ENCODE data around the gene TRAK1.
"Not testable (repeated sequence)": the region's sequence is repeated elsewhere in the genome, so short reads cannot be mapped to it uniquely, and the experiment has no call there.

Gene TRAK1

DNA sequence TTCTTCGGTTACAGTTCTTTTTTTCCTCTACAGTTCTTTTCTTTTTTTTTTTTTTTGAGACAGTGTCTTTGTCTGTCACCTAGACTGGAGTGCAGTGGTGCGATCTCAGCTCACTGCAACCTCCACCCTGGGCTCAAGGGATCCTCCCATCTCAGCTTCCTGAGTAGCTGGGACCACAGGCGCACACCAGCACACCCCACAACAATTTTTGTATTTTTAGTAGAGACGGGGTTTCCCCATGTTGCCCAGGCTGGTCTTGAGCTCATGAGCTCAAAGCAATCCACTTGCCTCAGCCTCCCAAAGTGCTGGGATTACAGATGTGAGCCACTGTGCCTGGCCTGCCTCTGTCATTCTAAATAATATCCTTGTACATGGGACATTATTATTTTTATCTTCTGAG, 42.6 kb upstream of the TRAK1 start:
- H3K9ac ChIP-seq (ENCODE audit: low read length); H3K9me3 ChIP-seq (ENCODE audit: control insufficient read depth, low read length); H2BK120ac ChIP-seq (ENCODE audit: low read depth, low read length); H2BK15ac ChIP-seq (ENCODE audit: low read depth, poor library complexity, severe bottlenecking); H3K18ac ChIP-seq (ENCODE audit: low read depth in 1 of 2, low read length in 2 of 2); H2BK5ac ChIP-seq (ENCODE audit: low read depth, low read length, poor library complexity, severe bottlenecking); H2AK5ac ChIP-seq (ENCODE audit: low read length, severe bottlenecking); DNase-seq; H3K36me3 ChIP-seq (ENCODE audit: control insufficient read depth in 1 of 2, insufficient read depth in 2 of 2, low read depth in 1 of 2, low read length in 2 of 2); H3K4ac ChIP-seq (ENCODE audit: low read depth in 1 of 2, low read length in 2 of 2); H3K4me2 ChIP-seq (ENCODE audit: low read length, poor library complexity, severe bottlenecking); H3K14ac ChIP-seq (ENCODE audit: low read length in 2 of 2); H3K27ac ChIP-seq (ENCODE audit: low read length, poor library complexity, severe bottlenecking); H2AFZ ChIP-seq (ENCODE audit: low read depth, low read length); H4K8ac ChIP-seq (ENCODE audit: low read length); H3K4me3 ChIP-seq (ENCODE audit: insufficient read depth in 1 of 2, low read depth in 1 of 2, low read length in 2 of 2); H2BK12ac ChIP-seq (ENCODE audit: low read length in 2 of 2); H3K23ac ChIP-seq (ENCODE audit: low read length in 2 of 2); H4K91ac ChIP-seq (ENCODE audit: low read length); H3K27me3 ChIP-seq (ENCODE audit: control insufficient read depth in 1 of 2, insufficient read depth in 1 of 2, low read length in 2 of 2): not testable (repeated sequence)
- Histone ChIP-seq H3K4me1 (ENCODE audit: control insufficient read depth, insufficient read depth, low read depth, low read length) (peaks cover 13% of the 10 kb centered on the region), H3K79me1 (replicated peaks; ENCODE audit: low read length, poor library complexity, severe bottlenecking) (peaks cover 40% of the 10 kb centered on the region)
- WGBS = 70% methylated on average over 3 of the region's 4 CpGs

DNA sequence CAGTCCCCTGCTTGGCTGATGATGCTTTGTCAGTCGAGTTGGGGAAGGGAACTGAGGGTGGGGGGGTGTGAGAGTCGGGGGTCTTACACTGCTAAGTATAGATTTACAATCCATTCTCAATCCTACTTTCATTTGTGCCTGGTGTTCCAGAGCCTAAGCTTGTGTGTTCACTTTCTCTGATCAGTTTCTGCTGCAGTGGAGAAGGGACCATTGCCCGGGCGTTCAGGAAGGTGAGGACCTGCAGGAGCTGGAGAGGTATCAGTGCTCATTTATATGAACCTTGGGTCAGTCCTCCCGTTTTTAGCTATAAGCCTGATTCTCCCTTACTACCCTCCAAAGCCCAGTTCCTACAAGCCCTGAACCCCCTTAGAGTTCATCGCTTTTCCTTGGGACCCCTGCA, 41.0 kb upstream of the TRAK1 start:
- no peak overlapping the region for H3K14ac ChIP-seq (ENCODE audit: low read length in 2 of 2)
- H2AFZ ChIP-seq (ENCODE audit: low read depth, low read length) = no peak overlapping the region
- no peak overlapping the region for H3K9ac ChIP-seq (ENCODE audit: low read length)
- no peak overlapping the region for H4K91ac ChIP-seq (ENCODE audit: low read length)
- H3K4ac ChIP-seq (ENCODE audit: low read depth in 1 of 2, low read length in 2 of 2) = no peak overlapping the region
- no peak overlapping the region for H2BK15ac ChIP-seq (ENCODE audit: low read depth, poor library complexity, severe bottlenecking)
- no peak overlapping the region for H2BK12ac ChIP-seq (ENCODE audit: low read length in 2 of 2)
- H3K79me1 ChIP-seq (replicated peaks; ENCODE audit: low read length, poor library complexity, severe bottlenecking) = peaks cover 46% of the 10 kb centered on the region
- no peak overlapping the region for H2BK120ac ChIP-seq (ENCODE audit: low read depth, low read length)
- no peaks in the 10 kb centered on the region for H3K9me3 ChIP-seq (ENCODE audit: control insufficient read depth, low read length)
- no peak overlapping the region for H3K23ac ChIP-seq (ENCODE audit: low read length in 2 of 2)
- peaks cover 11% of the 10 kb centered on the region for H3K4me1 ChIP-seq (ENCODE audit: control insufficient read depth, insufficient read depth, low read depth, low read length)
- DNase-seq = no peak
- H3K18ac ChIP-seq (ENCODE audit: low read depth in 1 of 2, low read length in 2 of 2) = no peak overlapping the region
- no peak overlapping the region for H3K4me2 ChIP-seq (ENCODE audit: low read length, poor library complexity, severe bottlenecking)
- no peak overlapping the region for H4K8ac ChIP-seq (ENCODE audit: low read length)
- no peaks in the 10 kb centered on the region for H3K36me3 ChIP-seq (ENCODE audit: control insufficient read depth in 1 of 2, insufficient read depth in 2 of 2, low read depth in 1 of 2, low read length in 2 of 2)
- WGBS = 93% methylated on average over 4 of the region's 6 CpGs
- H2AK5ac ChIP-seq (ENCODE audit: low read length, severe bottlenecking) = peak overlapping the region; percentile 2
- H3K27ac ChIP-seq (ENCODE audit: low read length, poor library complexity, severe bottlenecking) = no peak overlapping the region
- no peak overlapping the region for H2BK5ac ChIP-seq (ENCODE audit: low read depth, low read length, poor library complexity, severe bottlenecking)
- H3K4me3 ChIP-seq (ENCODE audit: insufficient read depth in 1 of 2, low read depth in 1 of 2, low read length in 2 of 2) = no peak overlapping the region
- H3K27me3 ChIP-seq (ENCODE audit: control insufficient read depth in 1 of 2, insufficient read depth in 1 of 2, low read length in 2 of 2) = no peaks in the 10 kb centered on the region

DNA sequence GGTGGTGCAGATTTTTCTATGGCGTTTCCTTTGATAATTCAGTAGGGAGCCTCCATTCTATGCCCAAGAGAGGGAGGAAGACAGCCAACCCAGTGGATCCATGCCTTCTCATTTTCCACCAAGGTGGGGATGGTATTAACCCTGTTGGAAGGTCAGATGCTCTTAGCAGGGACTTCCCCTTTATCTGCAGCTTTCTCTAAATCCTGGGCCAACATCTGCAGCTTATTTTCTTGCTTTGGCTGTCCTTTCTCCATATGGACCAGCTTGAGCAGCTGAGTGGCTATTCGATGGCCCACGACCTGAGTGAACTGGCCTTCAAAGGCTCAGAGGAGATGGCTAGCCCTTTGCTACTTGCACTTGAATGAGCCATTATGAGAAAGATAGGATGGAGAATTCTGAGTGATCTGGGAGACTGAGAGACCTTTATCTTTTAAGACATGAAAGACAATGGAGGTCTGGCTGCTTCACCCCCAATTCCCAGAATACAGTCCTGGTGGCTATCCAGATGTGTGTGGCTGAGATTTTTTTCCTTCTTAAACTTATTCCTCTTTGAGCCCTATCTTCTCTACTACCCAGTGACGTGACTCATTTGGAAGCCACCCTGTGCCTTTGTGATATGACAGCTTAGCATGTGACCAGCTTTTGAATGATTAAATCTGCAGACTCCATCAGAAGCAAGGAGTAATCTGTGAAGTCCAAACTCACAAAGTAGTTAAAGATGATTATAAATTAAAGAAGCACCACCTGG, 39.6 kb upstream of the TRAK1 start:
- H3K4me2 ChIP-seq (ENCODE audit: low read length, poor library complexity, severe bottlenecking) = no peak overlapping the region
- H3K36me3 ChIP-seq (ENCODE audit: control insufficient read depth in 1 of 2, insufficient read depth in 2 of 2, low read depth in 1 of 2, low read length in 2 of 2) = no peaks in the 10 kb centered on the region
- no peak overlapping the region for H2BK5ac ChIP-seq (ENCODE audit: low read depth, low read length, poor library complexity, severe bottlenecking)
- H2BK120ac ChIP-seq (ENCODE audit: low read depth, low read length) = no peak overlapping the region
- peaks cover 7% of the 10 kb centered on the region for H3K4me1 ChIP-seq (ENCODE audit: control insufficient read depth, insufficient read depth, low read depth, low read length)
- H3K18ac ChIP-seq (ENCODE audit: low read depth in 1 of 2, low read length in 2 of 2) = no peak overlapping the region
- H3K79me1 ChIP-seq (replicated peaks; ENCODE audit: low read length, poor library complexity, severe bottlenecking) = peaks cover 38% of the 10 kb centered on the region
- H2BK15ac ChIP-seq (ENCODE audit: low read depth, poor library complexity, severe bottlenecking) = no peak overlapping the region
- H3K27me3 ChIP-seq (ENCODE audit: control insufficient read depth in 1 of 2, insufficient read depth in 1 of 2, low read length in 2 of 2) = no peaks in the 10 kb centered on the region
- no peak overlapping the region for H3K14ac ChIP-seq (ENCODE audit: low read length in 2 of 2)
- peak overlapping the region in 1 of 2 experiments; percentile 31 for H2BK12ac ChIP-seq (ENCODE audit: low read length in 2 of 2)
- no peak overlapping the region for H4K91ac ChIP-seq (ENCODE audit: low read length)
- WGBS = 95% methylated on average over 4 of the region's 4 CpGs
- H3K23ac ChIP-seq (ENCODE audit: low read length in 2 of 2) = no peak overlapping the region
- peak overlapping the region; percentile 88 for H3K9ac ChIP-seq (ENCODE audit: low read length)
- H3K9me3 ChIP-seq (ENCODE audit: control insufficient read depth, low read length) = no peaks in the 10 kb centered on the region
- no peak overlapping the region for H2AK5ac ChIP-seq (ENCODE audit: low read length, severe bottlenecking)
- no peak overlapping the region for H3K27ac ChIP-seq (ENCODE audit: low read length, poor library complexity, severe bottlenecking)
- H3K4me3 ChIP-seq (ENCODE audit: insufficient read depth in 1 of 2, low read depth in 1 of 2, low read length in 2 of 2) = no peak overlapping the region
- no peak overlapping the region for H2AFZ ChIP-seq (ENCODE audit: low read depth, low read length)
- peak overlapping the region in 1 of 2 experiments; percentile 54 for H3K4ac ChIP-seq (ENCODE audit: low read depth in 1 of 2, low read length in 2 of 2)
- no peak overlapping the region for H4K8ac ChIP-seq (ENCODE audit: low read length)
- no peak for DNase-seq

DNA sequence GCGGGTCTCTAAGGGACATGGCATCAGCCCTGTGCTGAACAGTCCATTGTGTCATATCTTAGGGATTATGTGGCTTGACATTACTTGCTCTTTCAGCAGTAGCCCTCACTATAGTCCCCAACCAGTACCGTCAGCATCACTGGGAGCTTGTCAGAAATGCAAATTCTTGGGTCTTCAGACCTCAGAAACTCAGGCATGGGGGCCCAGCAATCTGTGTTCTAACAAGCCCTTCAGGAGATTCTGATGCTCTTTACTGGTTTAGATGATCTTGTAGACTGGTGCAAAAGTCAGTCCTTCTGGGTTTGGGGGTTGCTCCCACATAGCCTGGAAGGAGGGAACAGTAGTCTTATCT, 39.0 kb upstream of the TRAK1 start:
- H3K14ac ChIP-seq (ENCODE audit: low read length in 2 of 2) = peak overlapping the region in 1 of 2 experiments; percentile 87
- H3K27me3 ChIP-seq (ENCODE audit: control insufficient read depth in 1 of 2, insufficient read depth in 1 of 2, low read length in 2 of 2) = no peaks in the 10 kb centered on the region
- H4K91ac ChIP-seq (ENCODE audit: low read length) = no peak overlapping the region
- H3K79me1 ChIP-seq (replicated peaks; ENCODE audit: low read length, poor library complexity, severe bottlenecking) = peaks cover 38% of the 10 kb centered on the region
- DNase-seq = no peak
- H3K9me3 ChIP-seq (ENCODE audit: control insufficient read depth, low read length) = no peaks in the 10 kb centered on the region
- peak overlapping the region in 1 of 2 experiments; percentile 2 for H3K4ac ChIP-seq (ENCODE audit: low read depth in 1 of 2, low read length in 2 of 2)
- no peak overlapping the region for H2AFZ ChIP-seq (ENCODE audit: low read depth, low read length)
- H2BK120ac ChIP-seq (ENCODE audit: low read depth, low read length) = no peak overlapping the region
- no peak overlapping the region for H3K4me3 ChIP-seq (ENCODE audit: insufficient read depth in 1 of 2, low read depth in 1 of 2, low read length in 2 of 2)
- 93% methylated on average over 2 of the region's 2 CpGs for WGBS
- no peak overlapping the region for H3K23ac ChIP-seq (ENCODE audit: low read length in 2 of 2)
- peak overlapping the region; percentile 43 for H2AK5ac ChIP-seq (ENCODE audit: low read length, severe bottlenecking)
- H3K9ac ChIP-seq (ENCODE audit: low read length) = peak overlapping the region; percentile 88
- no peaks in the 10 kb centered on the region for H3K36me3 ChIP-seq (ENCODE audit: control insufficient read depth in 1 of 2, insufficient read depth in 2 of 2, low read depth in 1 of 2, low read length in 2 of 2)
- no peak overlapping the region for H3K27ac ChIP-seq (ENCODE audit: low read length, poor library complexity, severe bottlenecking)
- H2BK12ac ChIP-seq (ENCODE audit: low read length in 2 of 2) = peak overlapping the region in 1 of 2 experiments; percentile 28
- H3K18ac ChIP-seq (ENCODE audit: low read depth in 1 of 2, low read length in 2 of 2) = peak overlapping the region in 1 of 2 experiments; percentile 73
- no peak overlapping the region for H3K4me2 ChIP-seq (ENCODE audit: low read length, poor library complexity, severe bottlenecking)
- H2BK15ac ChIP-seq (ENCODE audit: low read depth, poor library complexity, severe bottlenecking) = no peak overlapping the region
- H4K8ac ChIP-seq (ENCODE audit: low read length) = no peak overlapping the region
- no peak overlapping the region for H2BK5ac ChIP-seq (ENCODE audit: low read depth, low read length, poor library complexity, severe bottlenecking)
- H3K4me1 ChIP-seq (ENCODE audit: control insufficient read depth, insufficient read depth, low read depth, low read length) = peaks cover 7% of the 10 kb centered on the region
